ENCODE results near the gene PMAIP1. TPM values are rescaled to one million over a fixed set of nuclear protein-coding genes. Genes with fewer than 3 reads are reported as not detected.
A peak's percentile ranks its signal among the peaks of the same experiment; 100 is the strongest.

Gene PMAIP1
- total and polyA plus RNA-seq, 9 of the 15 experiments (the other 6 are each of a cell fraction or from before 2014, with no cell fraction given) = 8.0 to 22.9 (median 14.9) TPM

- no peak for TF ChIP-seq ZNF12 (CRISPR knock-in tag; IDR thresholded peaks at IDR 0.05)
- TF ChIP-seq ARID1B (IDR thresholded peaks at IDR 0.05) = peak; percentile 20; the same call in 1 of the 2 replicates
- no peak for TF ChIP-seq HNRNPH1 (optimal IDR thresholded peaks at IDR 0.05; ENCODE audit: low read depth, low read length)
- TF ChIP-seq ZSCAN32 (CRISPR knock-in tag; IDR thresholded peaks at IDR 0.05) = 0 out of 2 replicates have a peak, but pooled peaks have one; percentile 24
- TF ChIP-seq TAF1 (IDR thresholded peaks at IDR 0.05; ENCODE audit: control insufficient read depth, extremely low read depth, insufficient read depth, low read length, severe bottlenecking) = no peak
- TF ChIP-seq HIVEP1 (CRISPR knock-in tag; IDR thresholded peaks at IDR 0.05) = no peak
- no peak for TF ChIP-seq FOXJ3 (CRISPR knock-in tag; IDR thresholded peaks at IDR 0.05)
- no peak for TF ChIP-seq BRD4 (IDR thresholded peaks at IDR 0.05)
- TF ChIP-seq BACH1 (tag; IDR thresholded peaks at IDR 0.05) = no peak
- TF ChIP-seq, protein P1, sequence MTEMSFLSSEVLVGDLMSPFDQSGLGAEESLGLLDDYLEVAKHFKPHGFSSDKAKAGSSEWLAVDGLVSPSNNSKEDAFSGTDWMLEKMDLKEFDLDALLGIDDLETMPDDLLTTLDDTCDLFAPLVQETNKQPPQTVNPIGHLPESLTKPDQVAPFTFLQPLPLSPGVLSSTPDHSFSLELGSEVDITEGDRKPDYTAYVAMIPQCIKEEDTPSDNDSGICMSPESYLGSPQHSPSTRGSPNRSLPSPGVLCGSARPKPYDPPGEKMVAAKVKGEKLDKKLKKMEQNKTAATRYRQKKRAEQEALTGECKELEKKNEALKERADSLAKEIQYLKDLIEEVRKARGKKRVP (CRISPR knock-in tag; IDR thresholded peaks at IDR 0.05) = peak; percentile 88
- no peak for TF ChIP-seq MED1 (CRISPR knock-in tag; IDR thresholded peaks at IDR 0.05; ENCODE audit: borderline replicate concordance)
- TF ChIP-seq CTBP1 (IDR thresholded peaks at IDR 0.05; ENCODE audit: borderline replicate concordance) = peak; percentile 70
- TF ChIP-seq, protein P2, sequence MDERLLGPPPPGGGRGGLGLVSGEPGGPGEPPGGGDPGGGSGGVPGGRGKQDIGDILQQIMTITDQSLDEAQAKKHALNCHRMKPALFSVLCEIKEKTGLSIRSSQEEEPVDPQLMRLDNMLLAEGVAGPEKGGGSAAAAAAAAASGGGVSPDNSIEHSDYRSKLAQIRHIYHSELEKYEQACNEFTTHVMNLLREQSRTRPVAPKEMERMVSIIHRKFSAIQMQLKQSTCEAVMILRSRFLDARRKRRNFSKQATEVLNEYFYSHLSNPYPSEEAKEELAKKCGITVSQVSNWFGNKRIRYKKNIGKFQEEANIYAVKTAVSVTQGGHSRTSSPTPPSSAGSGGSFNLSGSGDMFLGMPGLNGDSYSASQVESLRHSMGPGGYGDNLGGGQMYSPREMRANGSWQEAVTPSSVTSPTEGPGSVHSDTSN (CRISPR knock-in tag; IDR thresholded peaks at IDR 0.05; ENCODE audit: low read depth) = 0 out of 2 replicates have a peak, but pooled peaks have one; percentile 10
- TF ChIP-seq, protein P2 (tag; conservative IDR thresholded peaks at IDR 0.05; ENCODE audit: low read depth) = peak; percentile 72
- peak; percentile 59; the same call in 1 of the 2 replicates for TF ChIP-seq SPI1 (IDR thresholded peaks at IDR 0.05; ENCODE audit: borderline replicate concordance, low read depth, low read length)
- TF ChIP-seq C11orf30 (IDR thresholded peaks at IDR 0.05; ENCODE audit: low read depth) = no peak
- peak; percentile 59; a peak in 3 of 4 replicates for TF ChIP-seq TRIM24 (IDR thresholded peaks at IDR 0.05)
- no peak for TF ChIP-seq OTX1 (CRISPR knock-in tag; IDR thresholded peaks at IDR 0.05)
- no peak for TF ChIP-seq BRF1 (IDR thresholded peaks at IDR 0.05; ENCODE audit: borderline replicate concordance, extremely low read depth, insufficient read length)
- TF ChIP-seq ZNF263 (CRISPR knock-in tag; IDR thresholded peaks at IDR 0.05; ENCODE audit: borderline replicate concordance) = no peak
- peak; percentile 42 for TF ChIP-seq NFE2 (IDR thresholded peaks at IDR 0.05; ENCODE audit: low read depth)
- TF ChIP-seq ZBTB2 (IDR thresholded peaks at IDR 0.05) = no peak
- TF ChIP-seq ZBTB49 (CRISPR knock-in tag; IDR thresholded peaks at IDR 0.05; ENCODE audit: borderline replicate concordance) = no peak
- no peak for TF ChIP-seq BCL6 (CRISPR knock-in tag; IDR thresholded peaks at IDR 0.05)
- TF ChIP-seq TARDBP (IDR thresholded peaks at IDR 0.05) = no peak
Measured at GRCh38 chr18:59911600-59911999, 11.8 kb downstream of the PMAIP1 start (continued).
